WTC11 (cell line): ENCODE results near the gene SHANK3.

ENCODE experiments used
- KAT7 ChIP-seq: sonication (generic); formaldehyde crosslinking; IDR thresholded peaks from 2 replicates; pipeline ENCODE4 v1.8.1; 2023; ENCODE audit warnings: missing genetic modification reagents, mild to moderate bottlenecking, borderline replicate concordance
- TF ChIP-seq, protein P1 (sequence below): fragments of 200-600 bp; IDR thresholded peaks from 2 replicates; pipeline ENCODE4 v1.8.0; 2022; ENCODE audit warnings: antibody characterized with exemption
- TF ChIP-seq, protein P2 (sequence below): sonication (generic); formaldehyde crosslinking; IDR thresholded peaks from 2 replicates; pipeline ENCODE4 v1.8.1; 2022; ENCODE audit warnings: mild to moderate bottlenecking, moderate library complexity, missing genetic modification reagents

DNA sequence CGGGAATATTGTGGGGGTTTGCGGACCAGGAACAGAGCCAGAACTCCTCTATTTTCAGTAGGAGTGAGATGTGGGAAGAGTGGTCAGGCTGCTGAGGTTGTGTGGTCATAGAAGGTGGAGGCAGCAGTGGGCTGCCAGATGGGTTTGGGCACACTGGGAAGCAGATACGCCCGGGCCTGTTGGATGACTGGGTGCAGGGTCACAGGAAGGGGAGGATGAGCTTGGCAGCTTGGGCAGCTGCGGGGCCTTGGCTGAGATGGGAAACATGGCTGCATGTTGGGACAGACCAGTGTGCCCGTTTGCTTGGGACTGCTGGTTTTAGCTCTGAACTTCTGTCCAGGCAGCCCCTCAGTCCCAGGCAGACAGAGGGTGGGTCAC, 11.4 kb downstream of the SHANK3 start:
- TF ChIP-seq, protein P1, sequence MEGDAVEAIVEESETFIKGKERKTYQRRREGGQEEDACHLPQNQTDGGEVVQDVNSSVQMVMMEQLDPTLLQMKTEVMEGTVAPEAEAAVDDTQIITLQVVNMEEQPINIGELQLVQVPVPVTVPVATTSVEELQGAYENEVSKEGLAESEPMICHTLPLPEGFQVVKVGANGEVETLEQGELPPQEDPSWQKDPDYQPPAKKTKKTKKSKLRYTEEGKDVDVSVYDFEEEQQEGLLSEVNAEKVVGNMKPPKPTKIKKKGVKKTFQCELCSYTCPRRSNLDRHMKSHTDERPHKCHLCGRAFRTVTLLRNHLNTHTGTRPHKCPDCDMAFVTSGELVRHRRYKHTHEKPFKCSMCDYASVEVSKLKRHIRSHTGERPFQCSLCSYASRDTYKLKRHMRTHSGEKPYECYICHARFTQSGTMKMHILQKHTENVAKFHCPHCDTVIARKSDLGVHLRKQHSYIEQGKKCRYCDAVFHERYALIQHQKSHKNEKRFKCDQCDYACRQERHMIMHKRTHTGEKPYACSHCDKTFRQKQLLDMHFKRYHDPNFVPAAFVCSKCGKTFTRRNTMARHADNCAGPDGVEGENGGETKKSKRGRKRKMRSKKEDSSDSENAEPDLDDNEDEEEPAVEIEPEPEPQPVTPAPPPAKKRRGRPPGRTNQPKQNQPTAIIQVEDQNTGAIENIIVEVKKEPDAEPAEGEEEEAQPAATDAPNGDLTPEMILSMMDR = no peak
- TF ChIP-seq, protein P2, sequence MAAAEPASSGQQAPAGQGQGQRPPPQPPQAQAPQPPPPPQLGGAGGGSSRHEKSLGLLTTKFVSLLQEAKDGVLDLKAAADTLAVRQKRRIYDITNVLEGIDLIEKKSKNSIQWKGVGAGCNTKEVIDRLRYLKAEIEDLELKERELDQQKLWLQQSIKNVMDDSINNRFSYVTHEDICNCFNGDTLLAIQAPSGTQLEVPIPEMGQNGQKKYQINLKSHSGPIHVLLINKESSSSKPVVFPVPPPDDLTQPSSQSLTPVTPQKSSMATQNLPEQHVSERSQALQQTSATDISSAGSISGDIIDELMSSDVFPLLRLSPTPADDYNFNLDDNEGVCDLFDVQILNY = no peak
- no peak for TF ChIP-seq KAT7 (CRISPR knock-in tag)
